Panc1 (cell line): ENCODE results near the gene OMP. TPM values are rescaled to one million over a fixed set of nuclear protein-coding genes. Genes with fewer than 3 reads are reported as not detected.
"Not testable (repeated sequence)": the region's sequence is repeated elsewhere in the genome, so short reads cannot be mapped to it uniquely, and the experiment has no call there.

Experiments used
- ATAC-seq: fragments of 200-7000 bp; cut with Tn5 transposase; 2 replicates; pipeline ENCODE4 v1.9.1; 2020; ENCODE audit warnings: mild to moderate bottlenecking, moderate library complexity
- BruUV-seq: library from RNA; stranded (reverse); fragments of 400-500 nt; replicated peaks from 2 replicates; lab custom pipeline; 2021; lab: Mats Ljungman, UMichigan
- CTCF ChIA-PET: fragments of 300-600 bp; sonication (Branson Sonifier 250); formaldehyde crosslinking; loops from one replicate; lab custom pipeline; 2022; ENCODE audit warnings: antibody characterized with exemption; lab: Charles Lee
- POLR2A ChIA-PET: fragments of 300-600 bp; sonication (Branson Sonifier 250); formaldehyde crosslinking; loops from one replicate; lab custom pipeline; 2022; ENCODE audit warnings: antibody characterized with exemption; lab: Charles Lee
- DNase-seq: peaks from one replicate; pipeline ENCODE4 v3.0.0-alpha.2; 2010; ENCODE audit warnings: low read depth, low spot score
- H3K27ac ChIP-seq: 2 replicates; pipeline ENCODE4 v1.5.1; 2011; ENCODE audit warnings: mild to moderate bottlenecking, low read length, inconsistent platforms
- H3K27me3 ChIP-seq: fragments of 200-500 bp; sonication (Bioruptor generic); 2 replicates; pipeline ENCODE4 v1.6.0; 2014; ENCODE audit warnings: low read length, inconsistent platforms; ENCODE audit not compliant: control insufficient read depth, insufficient read depth
- H3K36me3 ChIP-seq: fragments of 200-500 bp; sonication (Bioruptor generic); 2 replicates; pipeline ENCODE4 v1.5.1; 2014; ENCODE audit warnings: inconsistent platforms, mild to moderate bottlenecking, low read length, moderate library complexity; ENCODE audit not compliant: control insufficient read depth, insufficient read depth
- H3K4me1 ChIP-seq: 2 replicates; pipeline ENCODE4 v1.5.1; 2011; ENCODE audit warnings: inconsistent platforms, mild to moderate bottlenecking, low read length, moderate library complexity; ENCODE audit not compliant: control insufficient read depth, insufficient read depth
- H3K4me3 ChIP-seq, 2 experiments: 2 replicates each; pipeline ENCODE4 v1.5.1; 2011 to 2012; ENCODE audit warnings: low read depth in 2 of 2, low read length in 2 of 2, mild to moderate bottlenecking in 2 of 2, inconsistent platforms in 1 of 2, moderate library complexity in 1 of 2
- H3K9me3 ChIP-seq: fragments of 200-500 bp; sonication (Bioruptor generic); 2 replicates; pipeline ENCODE4 v1.5.1; 2014; ENCODE audit warnings: low read depth, mild to moderate bottlenecking, inconsistent platforms, low read length, moderate library complexity; ENCODE audit not compliant: control insufficient read depth, insufficient read depth
- CTCF ChIP-seq: fragments of 450-650 bp; IDR thresholded peaks from 2 replicates; pipeline ENCODE4 v1.5.1; 2017; ENCODE audit warnings: mild to moderate bottlenecking
- POLR2AphosphoS5 ChIP-seq: IDR thresholded peaks from 2 replicates; pipeline ENCODE4 v1.6.1; 2012; ENCODE audit warnings: mild to moderate bottlenecking, low read depth, low read length, moderate library complexity
- SIN3A ChIP-seq: IDR thresholded peaks from 2 replicates; pipeline ENCODE4 v1.6.1; 2012; ENCODE audit warnings: low read depth, mild to moderate bottlenecking, low read length, moderate library complexity, borderline replicate concordance; ENCODE audit not compliant: insufficient read depth
- TCF7L2 ChIP-seq: IDR thresholded peaks from 2 replicates; pipeline ENCODE4 v1.6.1; 2011; ENCODE audit warnings: mild to moderate bottlenecking, low read depth, low read length, inconsistent platforms
- in situ Hi-C: cut with HindIII; loops from 2 replicates; pipeline ENCODE4 v1.10.0; 2016; ENCODE audit warnings: low sequenced_read_pairs, low pct_unique_long_range_greater_than_20kb
- intact Hi-C: fragments of 100-400 bp; cut with micrococcal nuclease; formaldehyde crosslinking; loops from one replicate; pipeline ENCODE4 v1.10.0; 2022; ENCODE audit not compliant: unreplicated experiment
- total RNA-seq: library from RNA; stranded (reverse); gene quantifications from one replicate; pipeline ENCODE4 v1.2.1, GENCODE V29; 2021; ENCODE audit not compliant: unreplicated experiment
- TF ChIP-seq, protein P1 (sequence below), 2 experiments: IDR thresholded peaks; 2 replicates each; pipeline ENCODE4 v1.6.1; 2011 to 2012; ENCODE audit warnings: low read depth in 2 of 2, control low read depth in 1 of 2, low read length in 1 of 2, mild to moderate bottlenecking in 1 of 2, moderate library complexity in 1 of 2; ENCODE audit not compliant: insufficient read depth in 1 of 2

Gene OMP
- total RNA-seq, 1 experiment from 2014 or later = 1.5 TPM

DNA sequence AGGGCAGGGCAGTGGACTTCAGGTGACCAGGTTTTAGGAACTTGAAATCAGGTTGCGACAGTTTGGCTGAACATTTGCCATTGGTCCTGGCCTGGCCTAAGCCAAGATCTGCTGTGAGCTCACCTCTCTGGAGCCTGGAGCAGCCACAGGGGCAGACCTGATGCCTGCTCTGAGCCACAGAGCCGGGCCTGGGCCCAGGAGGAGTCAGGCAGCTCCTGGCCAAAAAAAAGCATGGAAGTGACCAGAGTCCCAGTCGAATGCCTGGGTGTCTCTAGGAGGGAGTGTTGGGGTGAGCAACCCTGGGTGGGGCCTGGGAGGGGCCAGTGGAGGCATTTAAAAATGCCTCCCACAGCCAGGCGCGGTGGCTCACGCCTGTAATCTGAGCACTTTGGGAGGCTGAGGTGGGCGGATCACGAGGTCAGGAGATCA lies 6.0 kb upstream of the OMP start:
- DNase-seq (no peak), ATAC-seq (no peak)
- H3K4me3 ChIP-seq = no peak overlapping the region
- no peaks in the 10 kb centered on the region for H3K4me1 ChIP-seq
- H3K27ac ChIP-seq = no peak overlapping the region
- no TSS peak for BruUV-seq
- intact Hi-C loops (no loop called here), in situ Hi-C loops (no loop called here)
- ChIA-PET CTCF (interaction anchor here (0.8 kb wide), 1 partner anchor 185 kb away, joined by 4 read pairs; no protein-coding TSS in a partner anchor), POLR2A (interaction anchor here (0.6 kb wide), 1 partner anchor 125 kb away, joined by 3 read pairs; no protein-coding TSS in a partner anchor)
- H3K9me3 ChIP-seq = no peaks in the 10 kb centered on the region
- no peaks in the 10 kb centered on the region for H3K27me3 ChIP-seq
- TF ChIP-seq, protein P1, sequence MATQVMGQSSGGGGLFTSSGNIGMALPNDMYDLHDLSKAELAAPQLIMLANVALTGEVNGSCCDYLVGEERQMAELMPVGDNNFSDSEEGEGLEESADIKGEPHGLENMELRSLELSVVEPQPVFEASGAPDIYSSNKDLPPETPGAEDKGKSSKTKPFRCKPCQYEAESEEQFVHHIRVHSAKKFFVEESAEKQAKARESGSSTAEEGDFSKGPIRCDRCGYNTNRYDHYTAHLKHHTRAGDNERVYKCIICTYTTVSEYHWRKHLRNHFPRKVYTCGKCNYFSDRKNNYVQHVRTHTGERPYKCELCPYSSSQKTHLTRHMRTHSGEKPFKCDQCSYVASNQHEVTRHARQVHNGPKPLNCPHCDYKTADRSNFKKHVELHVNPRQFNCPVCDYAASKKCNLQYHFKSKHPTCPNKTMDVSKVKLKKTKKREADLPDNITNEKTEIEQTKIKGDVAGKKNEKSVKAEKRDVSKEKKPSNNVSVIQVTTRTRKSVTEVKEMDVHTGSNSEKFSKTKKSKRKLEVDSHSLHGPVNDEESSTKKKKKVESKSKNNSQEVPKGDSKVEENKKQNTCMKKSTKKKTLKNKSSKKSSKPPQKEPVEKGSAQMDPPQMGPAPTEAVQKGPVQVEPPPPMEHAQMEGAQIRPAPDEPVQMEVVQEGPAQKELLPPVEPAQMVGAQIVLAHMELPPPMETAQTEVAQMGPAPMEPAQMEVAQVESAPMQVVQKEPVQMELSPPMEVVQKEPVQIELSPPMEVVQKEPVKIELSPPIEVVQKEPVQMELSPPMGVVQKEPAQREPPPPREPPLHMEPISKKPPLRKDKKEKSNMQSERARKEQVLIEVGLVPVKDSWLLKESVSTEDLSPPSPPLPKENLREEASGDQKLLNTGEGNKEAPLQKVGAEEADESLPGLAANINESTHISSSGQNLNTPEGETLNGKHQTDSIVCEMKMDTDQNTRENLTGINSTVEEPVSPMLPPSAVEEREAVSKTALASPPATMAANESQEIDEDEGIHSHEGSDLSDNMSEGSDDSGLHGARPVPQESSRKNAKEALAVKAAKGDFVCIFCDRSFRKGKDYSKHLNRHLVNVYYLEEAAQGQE (IDR thresholded peaks at IDR 0.05; ENCODE audit: insufficient read depth in 1 of 2, low read depth in 2 of 2, low read length in 1 of 2) = no peak
- no peak for TF ChIP-seq CTCF
- no peak for TF ChIP-seq SIN3A
- no peak for TF ChIP-seq POLR2AphosphoS5
- TF ChIP-seq TCF7L2 = no peak
- no peaks in the 10 kb centered on the region for H3K36me3 ChIP-seq

- ATAC-seq, H3K9me3 ChIP-seq: not testable (repeated sequence)
Observed at GRCh38 chr11:77097180-77097579, 5.5 kb upstream of the OMP start.

More at GRCh38 chr11:77097180-77097579, 5.5 kb upstream of the OMP start:
- H3K4me1 ChIP-seq, in situ Hi-C loops, H3K4me3 ChIP-seq, H3K27ac ChIP-seq, intact Hi-C loops, CTCF ChIA-PET, H3K27me3 ChIP-seq, BruUV-seq, DNase-seq, H3K36me3 ChIP-seq: not testable (repeated sequence)
- POLR2A ChIA-PET = interaction anchor here (0.7 kb wide), 1 partner anchor 47 kb away, joined by 3 read pairs; no protein-coding TSS in a partner anchor
